Transverse colon (tissue), 4 donors: ENCODE measurements around the gene TERB1. TPM values are rescaled to one million over a fixed set of nuclear protein-coding genes. Genes with fewer than 3 reads are reported as not detected.

Experiments
- DNase-seq: peaks from one replicate; pipeline ENCODE4 v3.0.0-alpha.2; 2019
- H3K27ac ChIP-seq, 4 donors: fragments of 200-600 bp; sonication (generic); 2 replicates each; pipeline ENCODE4 v1.5.1; 2016 to 2018; ENCODE audit warnings: inconsistent platforms in 4 of 4
- H3K27me3 ChIP-seq: fragments of 200-600 bp; sonication (generic); 2 replicates; pipeline ENCODE4 v1.5.1; 2017; ENCODE audit warnings: inconsistent platforms
- H3K36me3 ChIP-seq, 4 donors: fragments of 200-600 bp; sonication (generic); 2 replicates each; pipeline ENCODE4 v1.5.1; 2017 to 2019; ENCODE audit warnings: inconsistent platforms in 4 of 4
- H3K4me1 ChIP-seq, 4 donors: fragments of 200-600 bp; sonication (generic); 2 replicates each; pipeline ENCODE4 v1.5.1; 2017 to 2020; ENCODE audit warnings: inconsistent platforms in 4 of 4
- H3K4me3 ChIP-seq, 4 donors: fragments of 200-600 bp; sonication (generic); 1 replicate in 1 of 4; 2 replicates in 3 of 4; pipeline versions ENCODE4 v1.5.1 to v1.6.1; 2017 to 2019; ENCODE audit warnings: inconsistent platforms in 4 of 4
- H3K9me3 ChIP-seq, 2 donors: fragments of 200-600 bp; sonication (generic); 2 replicates each; pipeline ENCODE4 v1.5.1; 2017 to 2019; ENCODE audit warnings: inconsistent platforms in 2 of 2
- CTCF ChIP-seq, 5 experiments: fragments of 200-600 bp in 3 of 5; fragments of 450-650 bp in 2 of 5; sonication (generic) in 3 of 5; IDR thresholded peaks; 1 replicate in 2 of 5; 2 replicates in 3 of 5; pipeline ENCODE4 v1.5.1; 2016 to 2017; ENCODE audit warnings: antibody characterized with exemption in 5 of 5, inconsistent platforms in 3 of 5, mild to moderate bottlenecking in 2 of 5, moderate library complexity in 1 of 5
- EP300 ChIP-seq: sonication (generic); formaldehyde crosslinking; IDR thresholded peaks from one replicate; pipeline ENCODE4 v1.6.1; 2017; ENCODE audit warnings: antibody characterized with exemption, low read depth
- POLR2A ChIP-seq: fragments of 450-650 bp; IDR thresholded peaks from one replicate; pipeline ENCODE4 v1.6.1; 2016; ENCODE audit warnings: antibody characterized with exemption, mild to moderate bottlenecking, moderate library complexity
- POLR2AphosphoS5 ChIP-seq, 3 donors: sonication (generic); formaldehyde crosslinking; IDR thresholded peaks; one replicate each; pipeline ENCODE4 v1.6.1; 2016; ENCODE audit warnings: antibody characterized with exemption in 3 of 3
- WGBS, 2 donors: methylation state at CpG; one replicate each; pipeline ENCODE4 v1.1.5; 2018; ENCODE audit warnings: low coverage in 1 of 2; 5-methylcytosine and 5-hydroxymethylcytosine counted together
- in situ Hi-C, 4 donors: fragments of 200-750 bp; cut with MboI; loops; one replicate each; pipeline versions ENCODE4 v1.15.0 to v1.15.1; 2017; ENCODE audit warnings: low sequenced_read_pairs in 3 of 4, low pct_ligation_motif_present in 1 of 4, low pct_unique_long_range_greater_than_20kb in 1 of 4
- intact Hi-C: fragments of 100-400 bp; cut with DNase I; formaldehyde crosslinking; loops from one replicate; pipeline ENCODE4 v1.15.1; 2023; ENCODE audit warnings: low total_unique reads
- total RNA-seq, 4 donors: library from RNA; depleted of rRNA; stranded (reverse); fragments of >200 nt; gene quantifications; one replicate each; pipeline ENCODE4 v1.1.0, GENCODE V29; 2016

Gene TERB1
- total RNA-seq, 4 donors from 2014 or later: 0.32 TPM; not detected in 3

- Histone ChIP-seq H3K4me1 (peaks cover 4 to 13% (median 12%) of the 10 kb centered on the region in 4 donors), H3K27ac (no peak overlapping the region), H3K27me3 (peaks cover 28% of the 10 kb centered on the region), H3K36me3 (no peaks in the 10 kb centered on the region), H3K9me3 (no peaks in the 10 kb centered on the region), H3K4me3 (no peak overlapping the region)
- no peak for DNase-seq
- TF ChIP-seq POLR2A (no peak), CTCF (IDR thresholded peaks at IDR 0.05) (no peak), EP300 (no peak), POLR2AphosphoS5 (IDR thresholded peaks at IDR 0.05) (no peak)
- intact Hi-C loops: loop anchor here (2.0 kb wide), 1 partner anchor 46 kb away; no protein-coding TSS in a partner anchor
- in situ Hi-C loops: no loop called here
- 93% methylated on average over 2 of the region's 2 CpGs; no CpG with 5 or more reads in 1 of the 2 donors for WGBS, 2 donors
Observed at GRCh38 chr16:66849021-66849420, 47.6 kb upstream of the TERB1 start.

- no peak for DNase-seq
- Histone ChIP-seq H3K36me3 (no peaks in the 10 kb centered on the region), H3K9me3 (no peaks in the 10 kb centered on the region), H3K4me1 (peaks cover 4 to 14% (median 12%) of the 10 kb centered on the region in 4 donors), H3K27ac (no peak overlapping the region), H3K4me3 (no peak overlapping the region), H3K27me3 (peaks cover 32% of the 10 kb centered on the region)
- WGBS, 2 donors: 83 to 86% methylated on average over 1 to 2 of the region's 2 CpGs
- intact Hi-C loops (loop anchor here (2.0 kb wide), 1 partner anchor 45 kb away; no protein-coding TSS in a partner anchor), in situ Hi-C loops (no loop called here)
- TF ChIP-seq POLR2A: no peak
- TF ChIP-seq CTCF (IDR thresholded peaks at IDR 0.05): no peak
- no peak for TF ChIP-seq POLR2AphosphoS5 (IDR thresholded peaks at IDR 0.05)
- no peak for TF ChIP-seq EP300
Observed at GRCh38 chr16:66848172-66848571, 46.8 kb upstream of the TERB1 start.

DNA sequence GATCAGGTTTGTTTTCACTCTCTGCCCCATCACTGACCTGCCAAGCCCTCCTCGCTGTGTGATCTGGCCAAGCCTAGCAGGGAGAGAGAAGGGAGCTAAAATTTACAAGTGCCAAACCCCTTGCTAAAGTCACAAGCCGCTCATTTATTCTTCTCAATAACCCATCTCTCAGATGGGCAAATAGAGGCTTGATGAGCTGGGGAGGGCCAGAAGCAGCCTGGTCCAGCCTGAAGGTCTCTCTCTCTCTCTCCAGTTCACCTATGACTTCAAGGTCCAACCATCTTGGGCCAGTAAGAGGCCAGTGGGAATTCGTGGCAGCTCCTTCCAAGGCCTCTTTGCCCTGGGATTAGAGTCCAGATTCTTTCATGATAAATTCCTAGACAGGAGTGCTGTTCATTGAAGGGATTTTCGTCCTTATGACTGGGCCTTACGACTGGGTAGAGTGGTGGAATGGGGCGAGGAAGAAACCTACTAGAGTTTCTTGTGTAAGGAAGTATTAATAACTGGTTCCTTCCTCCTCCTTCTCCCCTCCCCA, 46.2 kb upstream of the TERB1 start:
- DNase-seq: no peak
- H3K4me3 ChIP-seq: no peak overlapping the region
- no peaks in the 10 kb centered on the region for H3K36me3 ChIP-seq
- no peak overlapping the region for H3K27ac ChIP-seq
- in situ Hi-C loops: no loop called here
- H3K27me3 ChIP-seq: peaks cover 32% of the 10 kb centered on the region
- WGBS, 2 donors: 68 to 87% methylated on average over 4 to 6 of the region's 6 CpGs
- no peaks in the 10 kb centered on the region for H3K9me3 ChIP-seq
- peaks cover 4 to 14% (median 12%) of the 10 kb centered on the region in 4 donors for H3K4me1 ChIP-seq
- TF ChIP-seq EP300 (no peak), POLR2A (no peak), CTCF (IDR thresholded peaks at IDR 0.05) (no peak), POLR2AphosphoS5 (IDR thresholded peaks at IDR 0.05) (no peak)
- intact Hi-C loops: loop anchor here (2.0 kb wide), 1 partner anchor 45 kb away; no protein-coding TSS in a partner anchor

- H3K27ac ChIP-seq: no peak overlapping the region
- intact Hi-C loops (no loop called here), in situ Hi-C loops (no loop called here)
- 92% methylated on average over 6 of the region's 6 CpGs; no CpG with 5 or more reads in 1 of the 2 donors for WGBS, 2 donors
- H3K36me3 ChIP-seq: no peaks in the 10 kb centered on the region
- TF ChIP-seq CTCF (IDR thresholded peaks at IDR 0.05): no peak
- no peak for TF ChIP-seq POLR2AphosphoS5 (IDR thresholded peaks at IDR 0.05)
- no peak for TF ChIP-seq EP300
- no peak for TF ChIP-seq POLR2A
- peaks cover 32% of the 10 kb centered on the region for H3K27me3 ChIP-seq
- H3K4me1 ChIP-seq: peaks cover 4 to 14% (median 12%) of the 10 kb centered on the region in 4 donors
- no peak for DNase-seq
- no peaks in the 10 kb centered on the region for H3K9me3 ChIP-seq
- no peak overlapping the region for H3K4me3 ChIP-seq
Observed at GRCh38 chr16:66846831-66847230, 45.4 kb upstream of the TERB1 start.
